ENCODE results near the gene MYO7B.

Gene MYO7B

DNA sequence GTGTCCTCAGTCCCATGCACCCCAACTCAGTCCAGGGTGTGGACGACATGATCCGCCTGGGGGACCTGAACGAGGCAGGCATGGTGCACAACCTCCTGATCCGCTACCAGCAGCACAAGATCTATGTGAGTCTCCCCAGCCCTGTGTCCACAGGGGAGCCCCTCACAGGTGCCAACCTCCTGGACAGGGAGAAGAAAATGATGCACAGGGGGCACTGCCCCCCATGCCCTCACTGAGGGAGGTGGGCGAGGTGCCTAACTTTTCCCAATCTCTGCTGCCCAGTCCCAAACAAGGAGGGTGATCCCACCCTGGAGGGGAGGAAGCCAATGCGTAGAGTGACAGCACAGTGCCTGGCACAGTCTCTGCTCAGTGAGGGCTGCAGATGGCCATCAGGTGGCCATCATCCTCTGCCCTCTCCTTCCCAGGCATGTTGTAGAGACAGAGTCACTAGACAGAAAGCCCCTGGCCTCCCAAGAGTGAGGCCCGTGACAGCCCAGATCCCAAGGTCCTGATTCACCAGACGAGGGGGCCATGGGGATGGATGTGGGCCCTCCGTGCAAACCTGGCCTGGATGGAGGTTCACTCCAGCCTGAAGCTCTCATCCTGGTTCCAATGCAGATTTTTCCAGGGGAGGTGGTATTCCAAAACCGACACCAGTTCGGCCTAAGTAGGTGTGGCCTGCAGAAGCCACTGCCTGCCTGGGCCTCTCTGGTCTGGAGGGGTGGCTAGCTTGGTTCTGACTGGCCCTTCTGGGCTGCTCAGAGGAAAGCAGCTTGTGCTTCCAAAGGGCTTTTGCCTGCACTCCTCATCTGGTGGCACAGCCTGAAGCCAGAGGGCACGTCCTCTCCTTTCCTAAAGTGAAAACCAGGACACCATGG, 30.0 kb downstream of the MYO7B start:
- H3K4me3 ChIP-seq (replicated peaks; ENCODE audit: low read depth, low read length), result no peak overlapping the region
- TF ChIP-seq, protein P1, sequence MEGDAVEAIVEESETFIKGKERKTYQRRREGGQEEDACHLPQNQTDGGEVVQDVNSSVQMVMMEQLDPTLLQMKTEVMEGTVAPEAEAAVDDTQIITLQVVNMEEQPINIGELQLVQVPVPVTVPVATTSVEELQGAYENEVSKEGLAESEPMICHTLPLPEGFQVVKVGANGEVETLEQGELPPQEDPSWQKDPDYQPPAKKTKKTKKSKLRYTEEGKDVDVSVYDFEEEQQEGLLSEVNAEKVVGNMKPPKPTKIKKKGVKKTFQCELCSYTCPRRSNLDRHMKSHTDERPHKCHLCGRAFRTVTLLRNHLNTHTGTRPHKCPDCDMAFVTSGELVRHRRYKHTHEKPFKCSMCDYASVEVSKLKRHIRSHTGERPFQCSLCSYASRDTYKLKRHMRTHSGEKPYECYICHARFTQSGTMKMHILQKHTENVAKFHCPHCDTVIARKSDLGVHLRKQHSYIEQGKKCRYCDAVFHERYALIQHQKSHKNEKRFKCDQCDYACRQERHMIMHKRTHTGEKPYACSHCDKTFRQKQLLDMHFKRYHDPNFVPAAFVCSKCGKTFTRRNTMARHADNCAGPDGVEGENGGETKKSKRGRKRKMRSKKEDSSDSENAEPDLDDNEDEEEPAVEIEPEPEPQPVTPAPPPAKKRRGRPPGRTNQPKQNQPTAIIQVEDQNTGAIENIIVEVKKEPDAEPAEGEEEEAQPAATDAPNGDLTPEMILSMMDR (IDR thresholded peaks at IDR 0.05; ENCODE audit: low read depth, low read length, missing control alignments), result no peak
- DNase-seq (ENCODE audit: extremely low read depth, low read depth), result no peak

DNA sequence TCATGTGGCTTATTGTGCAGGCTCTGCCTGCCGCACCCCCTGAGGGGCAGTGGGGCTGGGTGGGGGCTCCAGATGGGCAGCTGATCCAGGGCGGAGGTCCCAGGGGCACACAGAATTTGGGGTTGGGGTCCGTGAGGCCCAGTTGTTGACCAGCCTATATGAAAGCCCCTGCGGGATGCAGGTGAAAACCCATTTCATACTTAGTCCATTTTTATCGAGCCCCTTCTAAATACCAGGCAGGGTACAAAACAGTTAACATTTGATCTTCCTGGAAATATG, 30.6 kb downstream of the MYO7B start:
- TF ChIP-seq, protein P1 (IDR thresholded peaks at IDR 0.05; ENCODE audit: low read depth, low read length, missing control alignments), result no peak
- no peak overlapping the region for H3K4me3 ChIP-seq (replicated peaks; ENCODE audit: low read depth, low read length)
- DNase-seq (ENCODE audit: extremely low read depth, low read depth), result no peak

DNA sequence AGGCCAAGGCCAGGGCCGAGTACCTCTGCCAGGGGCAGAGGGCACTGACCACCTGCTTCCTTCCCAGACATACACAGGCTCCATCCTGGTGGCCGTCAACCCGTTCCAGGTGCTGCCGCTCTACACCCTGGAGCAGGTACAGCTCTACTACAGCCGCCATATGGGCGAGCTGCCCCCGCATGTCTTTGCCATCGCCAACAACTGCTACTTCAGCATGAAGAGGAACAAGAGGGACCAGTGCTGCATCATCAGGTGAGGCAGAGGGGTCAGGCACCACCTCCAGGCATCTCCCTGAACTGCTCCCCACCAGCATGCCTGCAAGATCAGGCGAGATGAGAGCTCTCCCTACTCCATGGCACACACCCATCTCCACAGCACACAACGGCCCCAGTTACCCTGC, 31.1 kb downstream of the MYO7B start:
- DNase-seq (ENCODE audit: extremely low read depth, low read depth), result no peak
- no peak overlapping the region for H3K4me3 ChIP-seq (replicated peaks; ENCODE audit: low read depth, low read length)
- TF ChIP-seq, protein P1 (IDR thresholded peaks at IDR 0.05; ENCODE audit: low read depth, low read length, missing control alignments), result no peak

DNA sequence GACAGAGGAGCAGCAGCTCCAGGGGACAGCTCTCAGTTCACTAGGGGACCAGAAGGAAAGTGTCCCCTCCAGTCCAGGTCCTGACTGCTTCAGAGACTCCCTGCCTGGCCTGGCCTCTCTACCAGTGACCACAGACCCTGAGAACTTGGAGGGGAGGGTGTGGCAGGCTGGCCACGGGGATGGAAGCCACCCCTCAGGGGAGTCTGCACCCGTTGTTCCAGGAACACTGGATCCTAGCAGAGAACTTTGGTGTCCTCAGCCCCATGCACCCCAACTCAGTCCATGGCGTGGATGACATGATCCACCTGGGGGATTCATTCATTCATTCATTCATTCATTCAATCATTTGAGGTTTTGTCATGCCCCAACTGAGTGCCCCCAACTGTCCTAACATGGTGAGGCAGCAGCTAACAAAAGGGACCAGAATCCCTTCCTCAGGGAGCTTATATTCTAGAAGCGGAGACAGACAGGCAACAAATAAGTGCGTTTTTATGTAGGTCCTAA, 31.9 kb downstream of the MYO7B start:
- TF ChIP-seq, protein P1 (IDR thresholded peaks at IDR 0.05; ENCODE audit: low read depth, low read length, missing control alignments), result no peak
- no peak overlapping the region for H3K4me3 ChIP-seq (replicated peaks; ENCODE audit: low read depth, low read length)
- no peak for DNase-seq (ENCODE audit: extremely low read depth, low read depth)

DNA sequence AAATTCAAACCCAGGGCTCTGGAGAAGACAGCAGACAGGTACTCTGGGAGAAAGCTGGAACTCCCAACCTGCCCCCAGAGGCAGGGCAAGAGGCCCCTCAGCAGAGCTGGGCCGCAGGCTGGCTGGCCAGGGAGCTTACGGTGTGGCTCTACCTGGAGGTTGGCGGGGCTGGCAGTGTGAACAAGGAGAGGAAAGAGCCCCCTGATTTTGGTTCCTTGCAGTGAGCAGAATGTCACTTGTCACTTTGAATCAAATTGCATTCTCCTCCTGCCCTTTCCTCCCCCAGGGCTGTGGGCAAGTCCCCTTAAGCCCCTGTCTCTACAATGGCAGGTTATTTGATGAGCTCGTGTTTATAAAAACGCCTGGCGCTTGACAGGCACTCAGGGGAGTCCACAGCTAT, 32.6 kb downstream of the MYO7B start:
- no peak overlapping the region for H3K4me3 ChIP-seq (replicated peaks; ENCODE audit: low read depth, low read length)
- TF ChIP-seq, protein P1 (IDR thresholded peaks at IDR 0.05; ENCODE audit: low read depth, low read length, missing control alignments), result no peak
- DNase-seq (ENCODE audit: extremely low read depth, low read depth), result no peak

DNA sequence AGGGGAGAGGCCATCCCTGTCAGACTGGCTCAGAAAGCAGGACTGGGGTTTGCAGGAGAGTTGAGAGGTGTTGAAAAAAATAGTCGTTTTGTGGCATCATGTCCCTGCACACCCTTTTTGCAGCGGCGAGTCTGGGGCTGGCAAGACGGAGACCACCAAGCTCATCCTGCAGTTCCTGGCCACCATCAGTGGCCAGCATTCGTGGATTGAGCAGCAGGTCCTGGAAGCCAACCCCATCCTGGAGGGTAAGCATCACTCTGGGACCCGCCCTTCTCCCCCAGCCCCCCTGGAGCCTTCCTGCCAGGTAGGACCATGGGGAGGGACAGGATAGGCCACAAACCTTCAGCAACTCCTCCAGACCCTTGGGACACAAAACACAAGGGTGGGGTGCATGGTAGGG, 34.2 kb downstream of the MYO7B start:
- H3K4me3 ChIP-seq (replicated peaks; ENCODE audit: low read depth, low read length), result no peak overlapping the region
- no peak for DNase-seq (ENCODE audit: extremely low read depth, low read depth)
- TF ChIP-seq, protein P1 (IDR thresholded peaks at IDR 0.05; ENCODE audit: low read depth, low read length, missing control alignments), result no peak
